GM18505 (cell line): ENCODE data around the gene FRMPD4.
A peak's percentile ranks its signal among the peaks of the same experiment; 100 is the strongest.

Experiments used
- ATAC-seq: cut with Tn5 transposase; IDR thresholded peaks from one replicate; pipeline ENCODE4 v1.9.1; 2021; ENCODE audit not compliant: unreplicated experiment
- POLR2A ChIP-seq: IDR thresholded peaks from 4 replicates; pipeline ENCODE4 v1.6.1; 2011; ENCODE audit warnings: borderline replicate concordance; ENCODE audit not compliant: insufficient read depth, insufficient read length; ENCODE audit errors: extremely low read depth

FRMPD4 gene

GRCh38 chrX:12419591-12419990 lies 281.3 kb downstream of the FRMPD4 start:
- no peak for ATAC-seq
- TF ChIP-seq POLR2A: no peak

- ATAC-seq: no peak
- TF ChIP-seq POLR2A: no peak
These were observed 283.6 kb downstream of the FRMPD4 start for GRCh38 chrX:12421918-12422317.

GRCh38 chrX:12423346-12423745 lies 285.1 kb downstream of the FRMPD4 start:
- no peak for ATAC-seq
- TF ChIP-seq POLR2A: no peak

- ATAC-seq: no peak
- TF ChIP-seq POLR2A: no peak
These were observed 287.2 kb downstream of the FRMPD4 start for GRCh38 chrX:12425496-12425895.

GRCh38 chrX:12426420-12426819 lies 288.1 kb downstream of the FRMPD4 start:
- ATAC-seq: no peak
- no peak for TF ChIP-seq POLR2A

GRCh38 chrX:12434493-12434892 lies 296.2 kb downstream of the FRMPD4 start:
- no peak for TF ChIP-seq POLR2A
- no peak for ATAC-seq

GRCh38 chrX:12439416-12439815 lies 301.1 kb downstream of the FRMPD4 start:
- no peak for TF ChIP-seq POLR2A
- no peak for ATAC-seq

GRCh38 chrX:12440246-12440645 lies 302.0 kb downstream of the FRMPD4 start:
- ATAC-seq: no peak
- TF ChIP-seq POLR2A: no peak

- no peak for TF ChIP-seq POLR2A
- no peak for ATAC-seq
These were observed 303.3 kb downstream of the FRMPD4 start for GRCh38 chrX:12441381-12442128.

GRCh38 chrX:12443534-12444098 lies 305.3 kb downstream of the FRMPD4 start:
- TF ChIP-seq POLR2A: no peak
- peak; percentile 91 for ATAC-seq

GRCh38 chrX:12446342-12447075 lies 308.2 kb downstream of the FRMPD4 start:
- no peak for ATAC-seq
- no peak for TF ChIP-seq POLR2A

GRCh38 chrX:12447448-12448064 lies 309.3 kb downstream of the FRMPD4 start:
- ATAC-seq: no peak
- no peak for TF ChIP-seq POLR2A

GRCh38 chrX:12452268-12452667 lies 314.0 kb downstream of the FRMPD4 start:
- ATAC-seq: no peak
- no peak for TF ChIP-seq POLR2A
